ENCODE measurements around the gene USF1. TPM values are rescaled to one million over a fixed set of nuclear protein-coding genes. Genes with fewer than 3 reads are reported as not detected.
A peak's percentile ranks its signal among the peaks of the same experiment; 100 is the strongest.

Gene USF1
- total and polyA plus RNA-seq, 3 experiments from 2014 or later = 6.7 to 67.7 (median 63.3) TPM

DNA sequence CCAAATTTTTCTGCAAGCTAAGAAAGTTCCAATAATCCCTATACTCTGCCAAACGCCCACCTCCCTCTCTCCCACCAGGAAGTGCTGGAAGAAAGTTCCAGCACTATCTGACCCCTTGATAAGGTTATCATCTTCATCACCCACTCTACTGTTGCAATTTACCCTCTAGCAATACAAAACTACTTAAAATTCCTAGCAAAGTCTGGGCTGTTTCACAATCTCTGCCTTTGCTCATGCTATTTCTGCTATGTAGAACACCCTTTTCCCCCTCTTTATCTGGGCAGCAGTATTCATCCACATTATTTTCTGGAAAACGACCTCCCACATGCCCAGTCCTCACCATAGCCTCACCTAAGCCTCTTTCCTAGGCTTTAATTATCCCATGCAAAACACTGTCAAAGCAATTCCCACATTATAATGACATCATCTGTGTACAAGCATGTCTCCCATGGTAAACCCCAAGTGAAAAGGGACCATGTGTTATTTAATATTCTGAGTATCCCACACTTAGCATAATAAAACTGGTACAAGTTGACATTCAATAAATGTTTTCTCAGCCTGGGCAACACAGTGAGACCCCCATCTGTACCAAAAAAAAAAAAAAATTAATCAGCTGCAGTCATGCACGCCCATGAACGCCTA lies 36.8 kb downstream of the USF1 start:
- peak overlapping the region in 3 of 8 donors; percentile 18 to 77 (median 23) for H3K27ac Mint-ChIP-seq
- no peaks in the 10 kb centered on the region for H3K36me3 ChIP-seq (ENCODE audit: insufficient read depth, low read length)
- no peaks in the 10 kb centered on the region for H3K9me3 ChIP-seq (ENCODE audit: low read length)
- H3K4me3 ChIP-seq (ENCODE audit: low read length) = no peak overlapping the region
- DNase-seq = no peak
- peaks cover 23% of the 10 kb centered on the region for H3K4me1 ChIP-seq (ENCODE audit: insufficient read depth, low read length)
- no peaks in the 10 kb centered on the region for H3K27me3 Mint-ChIP-seq
- no peaks in the 10 kb centered on the region for H3K9me3 Mint-ChIP-seq
- no peaks in the 10 kb centered on the region for H3K27me3 ChIP-seq (ENCODE audit: insufficient read depth, low read length, poor library complexity, severe bottlenecking)
- no peak overlapping the region for H3K4me3 Mint-ChIP-seq
- peaks cover 0 to 2% (median 2%) of the 10 kb centered on the region in 3 donors for H3K36me3 Mint-ChIP-seq
- H3K27ac ChIP-seq (ENCODE audit: low read depth, low read length) = no peak overlapping the region
- H3K4me1 Mint-ChIP-seq = peaks cover 17 to 24% (median 24%) of the 10 kb centered on the region in 3 donors
- ChIA-PET POLR2A (no interaction called here), CTCF (interaction anchor here (0.6 to 1.0 kb wide), 3 partner anchors 12 to 18 kb away, joined by 3 read pairs; partner anchors contain the start of gene F11R)

DNA sequence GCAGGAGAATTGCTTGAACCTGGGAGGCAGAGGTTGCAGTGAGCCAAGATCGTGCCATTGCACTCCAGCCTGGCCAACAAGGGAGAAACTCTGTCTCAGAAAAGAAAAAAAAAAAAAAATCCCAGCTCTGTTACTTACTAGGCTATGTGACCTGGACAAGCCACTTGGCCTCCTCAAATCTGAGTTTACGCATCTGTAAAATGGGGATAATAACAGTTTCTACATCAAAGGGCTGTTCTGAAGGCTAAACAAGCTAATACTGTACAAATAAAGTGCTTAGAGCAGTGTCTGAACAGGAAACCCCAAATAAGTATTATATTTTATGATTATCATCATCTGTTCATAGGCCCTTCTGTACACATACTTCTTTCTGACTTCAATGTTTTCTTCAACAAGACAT lies 38.4 kb downstream of the USF1 start:
- POLR2A ChIA-PET = interaction anchor here (1.0 kb wide), 1 partner anchor 31 kb away, joined by 5 read pairs; the partner anchor contains the start of gene TSTD1
- Histone ChIP-seq H3K4me3 (ENCODE audit: low read length) (no peak overlapping the region), H3K4me1 (ENCODE audit: insufficient read depth, low read length) (peaks cover 8% of the 10 kb centered on the region), H3K36me3 (ENCODE audit: insufficient read depth, low read length) (no peaks in the 10 kb centered on the region), H3K27me3 (ENCODE audit: insufficient read depth, low read length, poor library complexity, severe bottlenecking) (no peaks in the 10 kb centered on the region), H3K9me3 (ENCODE audit: low read length) (no peaks in the 10 kb centered on the region), H3K27ac (ENCODE audit: low read depth, low read length) (no peak overlapping the region)
- Mint-ChIP-seq H3K9me3 (no peaks in the 10 kb centered on the region), H3K27ac (peak overlapping the region in 1 of 8 donors; percentile 24), H3K36me3 (peaks cover 0 to 2% (median 2%) of the 10 kb centered on the region in 3 donors), H3K4me1 (peaks cover 5 to 10% (median 10%) of the 10 kb centered on the region in 3 donors), H3K4me3 (no peak overlapping the region), H3K27me3 (no peaks in the 10 kb centered on the region)
- CTCF ChIA-PET = interaction anchor here (1.2 to 1.6 kb wide), 2 partner anchors 19 to 62 kb away, joined by 3 to 4 read pairs; partner anchors contain the start of gene ARHGAP30
- no peak for DNase-seq

DNA sequence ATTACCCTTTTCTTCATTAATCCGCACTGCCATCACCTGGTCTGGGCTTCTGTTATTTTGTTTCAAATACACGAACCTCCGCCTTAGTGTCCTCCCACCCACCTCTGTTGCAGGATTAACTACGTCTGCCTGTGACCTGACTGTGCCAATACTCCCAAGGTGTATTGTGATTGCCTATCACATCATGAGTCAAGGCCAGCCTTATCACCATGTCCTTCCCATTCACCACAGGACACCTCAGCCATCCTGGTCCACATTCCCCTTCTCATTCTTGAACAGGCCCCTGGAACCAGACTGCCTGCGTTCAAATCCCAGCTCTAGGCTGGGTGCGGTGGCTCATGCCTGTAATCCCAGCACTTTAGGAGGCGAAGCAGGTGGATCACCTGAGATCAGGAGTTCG lies 39.2 kb downstream of the USF1 start:
- CTCF ChIA-PET = interaction anchor here (1.2 kb wide), 1 partner anchor 18 kb away, joined by 3 read pairs; no protein-coding TSS in a partner anchor
- H3K9me3 Mint-ChIP-seq = no peaks in the 10 kb centered on the region

DNA sequence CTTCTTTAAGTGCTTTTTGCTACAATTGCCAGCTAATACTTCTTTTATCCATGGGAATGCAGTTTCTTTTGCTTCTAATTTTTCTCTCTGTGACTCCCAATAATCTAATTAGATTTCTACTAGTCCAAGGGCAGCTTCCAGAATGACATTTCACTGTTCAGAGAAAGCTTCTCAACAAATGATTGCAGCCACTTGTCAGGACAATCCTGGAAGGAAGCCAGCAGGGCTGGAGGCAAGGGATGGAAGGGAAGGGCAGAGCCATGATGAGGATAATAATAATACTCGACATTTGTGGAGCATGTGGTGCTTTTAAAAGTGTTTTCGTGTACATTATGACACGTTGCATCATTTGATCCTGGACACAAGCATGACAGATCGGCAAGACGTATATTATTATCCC lies 44.3 kb downstream of the USF1 start:
- no peak overlapping the region for H3K27ac ChIP-seq (ENCODE audit: low read depth, low read length)
- Mint-ChIP-seq H3K27ac (peak overlapping the region in 1 of 8 donors; percentile 85), H3K27me3 (no peaks in the 10 kb centered on the region), H3K4me3 (no peak overlapping the region), H3K4me1 (peaks cover 4 to 10% (median 8%) of the 10 kb centered on the region in 3 donors), H3K9me3 (no peaks in the 10 kb centered on the region), H3K36me3 (peaks cover 0 to 40% (median 5%) of the 10 kb centered on the region in 3 donors)
- ChIA-PET POLR2A (no interaction called here), CTCF (interaction anchor here (0.6 to 1.7 kb wide), 2 partner anchors 11 to 748 kb away, joined by 4 to 5 read pairs; no protein-coding TSS in a partner anchor)
- H3K4me1 ChIP-seq (ENCODE audit: insufficient read depth, low read length) = no peaks in the 10 kb centered on the region
- H3K4me3 ChIP-seq (ENCODE audit: low read length) = no peak overlapping the region
- H3K27me3 ChIP-seq (ENCODE audit: insufficient read depth, low read length, poor library complexity, severe bottlenecking) = no peaks in the 10 kb centered on the region
- H3K9me3 ChIP-seq (ENCODE audit: low read length) = no peaks in the 10 kb centered on the region
- DNase-seq = no peak
- H3K36me3 ChIP-seq (ENCODE audit: insufficient read depth, low read length) = peaks cover 19% of the 10 kb centered on the region

More for the DNA sequence above, 39.2 kb downstream of the USF1 start:
- Mint-ChIP-seq H3K4me1 (peaks cover 0 to 4% (median 3%) of the 10 kb centered on the region in 3 donors), H3K27ac (peak overlapping the region in 3 of 8 donors; percentile 7 to 82 (median 14)), H3K36me3 (peaks cover 0 to 4% (median 2%) of the 10 kb centered on the region in 3 donors), H3K27me3 (no peaks in the 10 kb centered on the region), H3K4me3 (no peak overlapping the region)
- DNase-seq = no peak
- Histone ChIP-seq H3K9me3 (ENCODE audit: low read length) (no peaks in the 10 kb centered on the region), H3K27me3 (ENCODE audit: insufficient read depth, low read length, poor library complexity, severe bottlenecking) (no peaks in the 10 kb centered on the region), H3K4me3 (ENCODE audit: low read length) (no peak overlapping the region), H3K36me3 (ENCODE audit: insufficient read depth, low read length) (no peaks in the 10 kb centered on the region), H3K4me1 (ENCODE audit: insufficient read depth, low read length) (no peaks in the 10 kb centered on the region), H3K27ac (ENCODE audit: low read depth, low read length) (no peak overlapping the region)
- POLR2A ChIA-PET = interaction anchor here (0.6 to 1.0 kb wide), 2 partner anchors 32 to 294 kb away, joined by 5 read pairs; partner anchors contain the start of gene TSTD1

DNA sequence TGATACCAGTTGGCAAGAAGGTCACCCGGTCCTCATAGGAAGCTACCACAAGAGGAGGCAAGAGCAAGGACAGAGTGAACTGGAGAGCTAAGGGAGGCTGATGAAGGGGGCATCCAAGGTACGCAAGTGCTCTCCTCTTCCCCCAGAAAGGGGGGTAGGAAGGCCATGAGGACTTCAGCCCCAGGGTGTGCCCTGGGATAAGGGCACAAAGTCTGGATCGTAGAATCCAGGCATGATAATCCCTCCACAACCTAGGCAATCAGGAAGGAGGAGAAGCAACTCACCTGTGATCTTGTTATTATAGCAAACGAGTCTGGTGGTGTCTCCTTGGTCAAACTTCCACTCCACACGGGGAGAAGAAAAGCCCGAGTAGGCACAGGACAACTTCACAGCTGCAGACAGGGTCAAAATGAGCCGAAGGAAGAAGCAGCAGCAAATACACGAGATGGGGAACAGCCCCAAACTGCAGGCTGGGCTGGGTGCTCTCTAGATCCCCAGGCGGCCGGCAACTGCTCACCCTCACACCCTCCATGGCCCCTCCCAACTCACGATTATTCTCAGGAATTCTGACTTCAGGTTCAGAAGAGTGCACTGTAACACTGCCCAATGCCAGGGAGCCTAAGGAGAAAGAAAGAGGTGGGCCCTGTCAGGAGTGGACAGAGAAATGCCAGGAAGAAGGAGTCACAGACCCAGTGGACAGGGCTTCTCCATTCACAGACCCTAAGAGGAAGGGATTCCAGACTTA lies 44.9 kb downstream of the USF1 start:
- ChIA-PET POLR2A (no interaction called here), CTCF (interaction anchor here (0.6 to 6.6 kb wide), 4 partner anchors 11 to 747 kb away, joined by 3 to 94 read pairs (median 4); partner anchors contain the start of genes F11R and KLHDC9)
- Mint-ChIP-seq H3K27me3 (no peaks in the 10 kb centered on the region), H3K4me1 (peaks cover 4 to 6% (median 5%) of the 10 kb centered on the region in 3 donors), H3K36me3 (peaks cover 0 to 40% (median 5%) of the 10 kb centered on the region in 3 donors), H3K9me3 (no peaks in the 10 kb centered on the region), H3K4me3 (no peak overlapping the region), H3K27ac (no peak overlapping the region)
- H3K36me3 ChIP-seq (ENCODE audit: insufficient read depth, low read length) = peaks cover 19% of the 10 kb centered on the region
- DNase-seq = no peak
- no peaks in the 10 kb centered on the region for H3K27me3 ChIP-seq (ENCODE audit: insufficient read depth, low read length, poor library complexity, severe bottlenecking)
- H3K27ac ChIP-seq (ENCODE audit: low read depth, low read length) = no peak overlapping the region
- no peaks in the 10 kb centered on the region for H3K9me3 ChIP-seq (ENCODE audit: low read length)
- no peaks in the 10 kb centered on the region for H3K4me1 ChIP-seq (ENCODE audit: insufficient read depth, low read length)
- no peak overlapping the region for H3K4me3 ChIP-seq (ENCODE audit: low read length)

DNA sequence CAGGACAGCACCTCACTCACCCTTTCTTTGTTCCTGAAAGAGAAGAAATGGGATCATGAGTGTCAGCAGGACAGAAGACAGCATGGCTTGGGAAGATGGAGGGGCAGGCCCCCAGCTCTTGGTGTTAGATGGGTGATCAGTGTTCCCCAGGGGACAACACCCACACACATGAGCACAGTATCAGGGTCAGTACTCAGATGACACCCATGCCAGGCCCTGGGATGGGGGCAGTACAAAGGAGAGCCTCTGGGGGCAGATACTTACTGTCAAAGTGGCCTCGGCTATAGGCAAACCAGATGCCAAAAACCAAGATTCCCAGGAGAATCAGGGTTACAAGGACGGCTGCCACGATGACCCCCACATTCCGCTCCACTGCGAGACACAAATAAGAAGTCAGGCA lies 46.4 kb downstream of the USF1 start:
- H3K36me3 ChIP-seq (ENCODE audit: insufficient read depth, low read length) = peaks cover 19% of the 10 kb centered on the region
- H3K4me3 ChIP-seq (ENCODE audit: low read length) = no peak overlapping the region
- Mint-ChIP-seq H3K27ac (no peak overlapping the region), H3K36me3 (peaks cover 0 to 40% (median 5%) of the 10 kb centered on the region in 3 donors), H3K9me3 (no peaks in the 10 kb centered on the region), H3K4me3 (peak overlapping the region in 1 of 7 donors; percentile 72), H3K27me3 (no peaks in the 10 kb centered on the region), H3K4me1 (peaks cover 4 to 6% (median 5%) of the 10 kb centered on the region in 3 donors)
- no peaks in the 10 kb centered on the region for H3K9me3 ChIP-seq (ENCODE audit: low read length)
- ChIA-PET POLR2A (no interaction called here), CTCF (interaction anchor here (1.0 to 6.6 kb wide), 5 partner anchors 9 to 99 kb away, joined by 3 to 94 read pairs (median 26); partner anchors contain the start of genes ARHGAP30, F11R and KLHDC9)
- H3K27me3 ChIP-seq (ENCODE audit: insufficient read depth, low read length, poor library complexity, severe bottlenecking) = no peaks in the 10 kb centered on the region
- DNase-seq = no peak
- H3K4me1 ChIP-seq (ENCODE audit: insufficient read depth, low read length) = no peaks in the 10 kb centered on the region
- H3K27ac ChIP-seq (ENCODE audit: low read depth, low read length) = no peak overlapping the region

DNA sequence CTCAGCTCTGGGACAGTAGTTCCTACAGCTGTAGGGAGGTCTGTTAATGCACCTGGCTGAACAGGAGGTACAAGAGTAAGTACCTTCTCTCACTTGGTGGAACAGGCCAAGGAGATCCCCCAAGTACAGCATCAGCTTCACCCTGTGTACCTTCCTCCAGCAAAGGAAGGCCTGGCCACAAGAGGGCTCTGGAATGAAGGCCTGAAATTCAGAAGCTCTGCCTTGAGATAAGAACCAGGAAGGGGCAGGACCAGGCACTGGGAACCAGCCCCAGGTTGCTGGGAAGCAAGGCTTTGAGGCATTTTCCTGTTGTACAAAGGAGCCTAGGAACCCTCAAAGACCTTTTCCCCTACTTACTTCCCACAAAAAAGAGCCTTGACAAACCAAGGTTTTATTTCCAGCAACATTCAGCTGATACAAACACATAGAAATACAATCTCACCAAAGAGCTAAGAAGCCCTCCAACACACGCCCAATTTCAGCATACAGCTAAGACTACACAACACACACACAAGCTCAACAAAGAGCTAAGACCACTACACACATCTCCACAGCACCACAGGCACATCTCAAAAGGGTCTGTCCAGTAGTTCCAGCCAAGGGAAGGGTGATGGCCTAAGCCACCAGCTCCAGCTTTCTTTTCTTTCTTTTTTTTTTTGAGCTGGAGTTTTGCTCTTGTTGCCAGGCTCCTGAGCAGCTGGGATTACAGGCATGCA lies 48.3 kb downstream of the USF1 start:
- Histone ChIP-seq H3K4me3 (ENCODE audit: low read length) (no peak overlapping the region), H3K27me3 (ENCODE audit: insufficient read depth, low read length, poor library complexity, severe bottlenecking) (no peaks in the 10 kb centered on the region), H3K27ac (ENCODE audit: low read depth, low read length) (no peak overlapping the region), H3K36me3 (ENCODE audit: insufficient read depth, low read length) (peaks cover 19% of the 10 kb centered on the region), H3K4me1 (ENCODE audit: insufficient read depth, low read length) (no peaks in the 10 kb centered on the region), H3K9me3 (ENCODE audit: low read length) (no peaks in the 10 kb centered on the region)
- H3K4me3 Mint-ChIP-seq = no peak overlapping the region
- no peaks in the 10 kb centered on the region for H3K27me3 Mint-ChIP-seq
- H3K27ac Mint-ChIP-seq = peak overlapping the region in 7 of 8 donors; percentile 19 to 80 (median 47)
- DNase-seq = peak in 4 of 5 donors; percentile 14 to 67 (median 33)
- POLR2A ChIA-PET = interaction anchor here (0.5 to 1.4 kb wide), 4 partner anchors 16 to 139 kb away, joined by 3 to 4 read pairs (median 4); partner anchors contain the start of genes ARHGAP30 and TSTD1
- H3K9me3 Mint-ChIP-seq = no peaks in the 10 kb centered on the region
- peaks cover 0 to 40% (median 5%) of the 10 kb centered on the region in 3 donors for H3K36me3 Mint-ChIP-seq
- CTCF ChIA-PET = interaction anchor here (0.7 to 6.6 kb wide), 22 partner anchors 10 to 384 kb away, joined by 3 to 94 read pairs (median 4); partner anchors contain the start of genes ARHGAP30, F11R, KLHDC9 and NECTIN4
- peaks cover 4 to 6% (median 5%) of the 10 kb centered on the region in 3 donors for H3K4me1 Mint-ChIP-seq

Measured in CD8-positive, alpha-beta memory T cell (primary cell).